ENCODE measurements around the gene GCGR. TPM values are rescaled to one million over a fixed set of nuclear protein-coding genes. Genes with fewer than 3 reads are reported as not detected.

GCGR gene
- total RNA-seq, 2 donors from 2014 or later = not detected

DNA sequence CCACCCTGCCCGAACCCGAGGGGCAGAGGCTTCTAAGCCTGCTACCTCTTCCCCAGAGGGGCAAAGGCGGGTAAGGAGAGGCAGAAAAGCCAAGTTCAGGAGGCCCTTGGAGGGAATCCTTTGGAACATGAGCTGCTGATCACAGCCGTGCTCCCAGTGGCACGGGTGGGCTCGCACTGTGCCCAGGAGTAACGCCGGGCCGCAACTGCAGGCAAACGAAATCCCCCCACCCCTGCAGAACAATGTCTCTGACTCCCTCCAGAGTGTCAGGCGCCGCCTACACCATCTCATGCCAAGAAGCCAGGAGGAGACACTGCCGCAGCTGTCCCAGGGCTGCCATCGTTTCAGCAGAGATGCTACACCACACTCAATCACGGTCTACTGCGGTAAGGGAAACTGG, 47.5 kb downstream of the GCGR start:
- DNase-seq = no peak
- Histone ChIP-seq H3K9me3 (no peaks in the 10 kb centered on the region), H3K36me3 (peaks cover 22% of the 10 kb centered on the region), H3K4me1 (peaks cover 3% of the 10 kb centered on the region), H3K9ac (ENCODE audit: low read depth in 2 of 2, low read length in 2 of 2) (no peak overlapping the region), H3K4me3 (no peak overlapping the region), H3K27me3 (no peaks in the 10 kb centered on the region), H3K27ac (no peak overlapping the region)
- intact Hi-C loops (cut with DNase I) = no loop called here
- TF ChIP-seq, protein P1, sequence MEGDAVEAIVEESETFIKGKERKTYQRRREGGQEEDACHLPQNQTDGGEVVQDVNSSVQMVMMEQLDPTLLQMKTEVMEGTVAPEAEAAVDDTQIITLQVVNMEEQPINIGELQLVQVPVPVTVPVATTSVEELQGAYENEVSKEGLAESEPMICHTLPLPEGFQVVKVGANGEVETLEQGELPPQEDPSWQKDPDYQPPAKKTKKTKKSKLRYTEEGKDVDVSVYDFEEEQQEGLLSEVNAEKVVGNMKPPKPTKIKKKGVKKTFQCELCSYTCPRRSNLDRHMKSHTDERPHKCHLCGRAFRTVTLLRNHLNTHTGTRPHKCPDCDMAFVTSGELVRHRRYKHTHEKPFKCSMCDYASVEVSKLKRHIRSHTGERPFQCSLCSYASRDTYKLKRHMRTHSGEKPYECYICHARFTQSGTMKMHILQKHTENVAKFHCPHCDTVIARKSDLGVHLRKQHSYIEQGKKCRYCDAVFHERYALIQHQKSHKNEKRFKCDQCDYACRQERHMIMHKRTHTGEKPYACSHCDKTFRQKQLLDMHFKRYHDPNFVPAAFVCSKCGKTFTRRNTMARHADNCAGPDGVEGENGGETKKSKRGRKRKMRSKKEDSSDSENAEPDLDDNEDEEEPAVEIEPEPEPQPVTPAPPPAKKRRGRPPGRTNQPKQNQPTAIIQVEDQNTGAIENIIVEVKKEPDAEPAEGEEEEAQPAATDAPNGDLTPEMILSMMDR (IDR thresholded peaks at IDR 0.05) = no peak

DNA sequence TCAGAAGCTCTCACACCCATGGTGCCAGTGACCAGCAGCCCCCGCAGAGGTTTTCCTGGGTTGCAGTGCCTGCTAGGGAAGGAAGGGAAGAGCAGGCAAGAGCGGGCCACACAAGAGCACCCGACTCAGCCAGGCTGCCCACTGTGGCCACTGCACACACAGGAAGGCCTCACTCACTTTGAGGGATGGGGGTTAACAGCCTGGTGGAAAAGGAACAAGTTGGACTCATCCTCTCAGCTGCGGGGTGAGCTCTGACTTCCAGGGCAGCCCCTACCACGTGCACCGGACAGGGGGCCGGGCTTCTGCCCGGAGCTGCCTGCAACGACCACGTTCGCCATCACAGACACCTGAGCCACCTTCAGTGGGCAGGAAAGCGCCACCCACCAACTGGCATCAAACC, 48.3 kb downstream of the GCGR start:
- intact Hi-C loops (cut with DNase I) = no loop called here
- Histone ChIP-seq H3K9ac (ENCODE audit: low read depth in 2 of 2, low read length in 2 of 2) (no peak overlapping the region), H3K36me3 (peaks cover 15% of the 10 kb centered on the region), H3K27ac (no peak overlapping the region), H3K9me3 (no peaks in the 10 kb centered on the region), H3K27me3 (no peaks in the 10 kb centered on the region), H3K4me3 (no peak overlapping the region), H3K4me1 (peaks cover 4% of the 10 kb centered on the region)
- TF ChIP-seq, protein P1 (IDR thresholded peaks at IDR 0.05) = no peak
- DNase-seq = no peak

DNA sequence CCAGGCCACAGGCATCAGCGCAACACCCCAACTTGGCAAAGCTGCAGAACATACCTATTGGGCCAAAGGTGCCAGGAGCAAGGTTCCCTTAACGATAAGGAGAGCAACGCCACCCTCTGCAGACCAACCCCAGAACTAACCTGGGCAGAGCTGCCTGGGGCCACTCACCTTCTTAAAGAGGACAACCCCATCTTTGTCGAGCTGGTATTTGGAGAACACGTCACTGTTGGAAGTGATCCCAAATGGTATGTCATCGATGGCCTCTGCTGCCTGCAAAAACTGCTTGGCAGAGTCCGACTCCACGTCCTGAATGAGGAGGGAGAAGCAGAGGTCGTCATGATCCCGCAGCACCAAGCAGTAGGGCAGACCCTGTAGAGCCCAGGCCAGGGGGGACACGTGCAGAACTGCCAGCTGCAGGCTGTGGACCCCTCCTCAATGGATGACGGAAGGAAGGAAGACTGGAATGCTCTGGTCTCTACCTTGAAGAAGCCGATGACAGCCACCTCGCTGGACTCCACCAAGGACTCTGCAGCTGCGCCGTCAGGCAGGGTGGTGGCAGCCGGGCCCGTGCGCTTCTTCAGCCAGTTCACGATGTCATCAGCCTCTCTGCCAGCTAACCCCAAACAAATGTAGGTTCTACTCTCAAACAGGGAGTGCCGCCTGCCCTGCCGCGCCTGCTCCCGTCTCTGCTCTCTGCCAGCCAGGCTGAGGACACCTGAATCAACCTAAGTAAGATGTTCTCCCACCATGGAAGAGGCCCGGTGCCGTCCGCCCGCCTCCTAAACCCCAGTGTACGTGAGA, 51.2 kb downstream of the GCGR start:
- intact Hi-C loops (cut with DNase I) = no loop called here
- TF ChIP-seq, protein P1 (IDR thresholded peaks at IDR 0.05) = no peak
- Histone ChIP-seq H3K36me3 (peaks cover 10% of the 10 kb centered on the region), H3K9ac (ENCODE audit: low read depth in 2 of 2, low read length in 2 of 2) (no peak overlapping the region), H3K4me3 (no peak overlapping the region), H3K9me3 (no peaks in the 10 kb centered on the region), H3K27ac (no peak overlapping the region), H3K4me1 (peaks cover 15% of the 10 kb centered on the region), H3K27me3 (no peaks in the 10 kb centered on the region)
- DNase-seq = no peak

DNA sequence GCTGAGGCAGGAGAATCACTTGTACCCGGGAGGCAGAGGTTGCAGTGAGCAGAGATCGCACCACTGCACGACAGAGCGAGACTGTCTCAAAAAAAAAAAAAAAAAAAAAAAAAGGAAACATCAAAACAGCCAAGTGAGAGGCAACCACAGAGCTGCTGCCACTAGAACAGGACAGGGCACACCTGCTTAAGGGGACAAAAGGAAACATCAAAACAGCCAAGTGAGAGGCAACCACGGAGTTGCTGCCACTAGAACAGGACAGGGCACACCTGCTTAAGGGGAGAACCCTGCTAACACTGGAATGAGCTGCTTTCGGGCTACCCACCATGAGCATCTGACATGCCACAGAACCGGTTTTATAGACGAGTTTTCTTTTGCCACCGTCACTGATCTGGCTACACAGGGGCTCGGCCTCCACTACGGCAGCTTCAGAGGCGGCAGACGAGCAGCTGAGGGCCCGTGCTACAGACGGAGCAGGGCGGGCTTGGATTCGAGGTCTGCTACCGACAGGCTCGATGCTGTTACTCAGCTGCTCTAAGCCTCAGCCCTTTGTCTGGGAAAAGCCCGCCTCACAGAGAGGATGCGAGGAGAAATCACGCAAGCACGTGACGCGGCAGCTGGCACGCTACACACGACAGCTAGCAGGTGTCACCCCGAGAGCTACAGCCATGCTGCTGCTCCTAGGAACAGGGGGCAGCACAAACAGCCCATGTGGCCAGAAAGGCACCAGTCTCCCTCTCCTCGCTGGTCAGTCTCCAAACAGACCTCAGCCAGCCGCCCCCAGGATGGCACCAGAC, 54.4 kb downstream of the GCGR start:
- no peaks in the 10 kb centered on the region for H3K27me3 ChIP-seq
- H3K27ac ChIP-seq = no peak overlapping the region
- peaks cover 17% of the 10 kb centered on the region for H3K4me1 ChIP-seq
- peak overlapping the region; percentile 91 to 95 for H3K9ac ChIP-seq (ENCODE audit: low read depth in 2 of 2, low read length in 2 of 2)
- H3K4me3 ChIP-seq = peak overlapping the region; percentile 96
- H3K36me3 ChIP-seq = peaks cover 10% of the 10 kb centered on the region
- H3K9me3 ChIP-seq = no peaks in the 10 kb centered on the region
- DNase-seq = no peak
- TF ChIP-seq, protein P1 (IDR thresholded peaks at IDR 0.05) = no peak
- intact Hi-C loops (cut with DNase I) = no loop called here

DNA sequence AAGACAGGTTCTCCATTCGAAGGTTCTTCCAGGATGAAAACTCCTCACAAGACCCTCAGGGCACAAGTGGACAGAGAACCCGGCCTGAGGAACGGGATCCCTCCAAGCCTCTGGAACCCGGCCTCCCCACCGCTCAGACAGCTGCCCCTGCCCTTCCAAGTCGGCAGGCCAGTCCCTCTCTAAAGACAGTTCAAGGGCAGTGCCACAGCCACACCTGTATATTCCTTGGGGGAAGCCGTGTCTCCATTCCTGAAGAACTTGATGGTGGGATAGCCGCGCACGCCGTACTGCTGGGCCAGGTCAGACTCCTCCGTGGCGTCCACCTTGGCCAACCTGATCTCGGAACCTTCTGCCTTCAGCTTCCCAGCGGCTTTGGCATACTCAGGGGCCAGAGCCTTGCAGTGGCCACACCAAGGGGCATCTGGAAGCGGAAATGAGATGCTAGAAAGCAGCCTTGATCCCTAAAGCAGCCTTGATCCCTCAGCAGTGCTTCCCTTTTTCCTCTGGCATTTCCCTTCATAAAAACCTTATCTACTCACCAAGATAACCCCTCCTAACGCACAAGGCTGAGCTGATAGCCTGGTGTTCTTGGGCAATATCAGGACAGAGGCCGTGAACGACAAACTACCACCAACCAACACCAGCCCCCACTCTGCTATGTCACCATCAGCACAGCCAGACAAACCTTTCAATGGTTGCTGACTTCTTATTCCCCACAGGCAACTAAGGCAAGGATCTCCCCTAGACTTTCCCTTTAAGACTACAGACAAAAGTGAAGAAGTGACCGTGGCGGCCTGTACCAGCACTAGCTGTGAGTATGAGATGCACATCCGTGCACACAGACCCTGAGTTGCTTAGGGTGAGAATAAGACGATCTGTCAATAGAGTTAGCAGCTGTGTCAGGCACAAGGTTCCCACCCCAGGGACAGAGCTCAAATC, 55.3 kb downstream of the GCGR start:
- Histone ChIP-seq H3K36me3 (peaks cover 10% of the 10 kb centered on the region), H3K27ac (peak overlapping the region; percentile 92), H3K9ac (ENCODE audit: low read depth in 2 of 2, low read length in 2 of 2) (peak overlapping the region; percentile 91 to 95), H3K9me3 (no peaks in the 10 kb centered on the region), H3K4me3 (peak overlapping the region; percentile 96), H3K27me3 (no peaks in the 10 kb centered on the region), H3K4me1 (peaks cover 17% of the 10 kb centered on the region)
- intact Hi-C loops (cut with DNase I) = no loop called here
- DNase-seq = no peak
- TF ChIP-seq, protein P1 (IDR thresholded peaks at IDR 0.05) = no peak

Data from colonic mucosa (tissue), 4 donors.